ENCODE data around the gene GALNT9.

The GALNT9 gene

DNA sequence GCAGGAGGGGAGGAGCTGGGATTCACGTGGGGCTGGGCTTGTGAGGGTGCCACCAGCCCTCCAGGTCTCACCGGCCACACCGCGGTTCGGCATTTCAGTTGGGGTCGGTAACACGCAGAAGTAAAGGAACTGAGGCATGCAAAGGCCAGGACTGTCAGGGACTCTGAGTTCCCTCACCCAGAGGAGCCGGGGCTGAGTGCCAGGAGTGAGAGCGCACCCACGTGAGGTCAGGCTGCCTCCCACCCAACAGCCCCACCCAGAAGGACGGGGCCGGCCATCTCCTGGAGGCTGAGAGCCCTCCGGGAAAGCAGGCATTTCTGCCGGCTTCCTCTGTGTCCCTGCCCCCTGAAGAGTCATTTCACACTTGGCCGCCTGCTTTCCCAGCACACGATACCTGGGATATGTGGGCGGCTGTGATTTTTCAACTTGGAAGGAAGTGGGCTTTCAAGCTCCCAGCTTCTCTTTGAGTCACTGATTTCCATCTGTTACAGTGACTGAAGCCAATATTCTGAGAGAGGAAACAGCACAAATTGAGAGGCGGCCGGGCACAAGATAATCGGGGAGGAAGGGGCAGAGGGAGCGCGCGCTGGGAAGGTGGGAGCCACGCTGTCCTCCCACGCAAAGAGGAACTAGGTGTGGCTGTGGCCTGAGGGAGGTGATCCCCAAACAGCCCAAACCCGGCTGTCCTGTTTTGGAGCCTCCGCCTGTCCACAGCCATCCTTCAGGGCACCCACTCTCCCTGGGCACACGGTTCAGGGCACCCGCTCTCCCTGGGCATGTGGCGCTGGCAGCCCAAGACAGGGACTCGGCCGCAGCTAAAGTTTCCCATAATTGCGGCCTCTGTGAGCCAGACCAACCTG is 19.0 kb downstream of the GALNT9 start:
- Histone ChIP-seq H3K4me3 (ENCODE audit: severe bottlenecking) (no peak overlapping the region), H3K27ac (ENCODE audit: poor library complexity, severe bottlenecking) (no peak overlapping the region), H3K4me1 (ENCODE audit: insufficient read depth, poor library complexity, severe bottlenecking) (no peaks in the 10 kb centered on the region), H3K27me3 (ENCODE audit: insufficient read depth, poor library complexity, severe bottlenecking) (no peaks in the 10 kb centered on the region), H3K9me3 (ENCODE audit: severe bottlenecking) (peaks cover 5% of the 10 kb centered on the region), H3K36me3 (ENCODE audit: low read depth) (no peaks in the 10 kb centered on the region)
- ATAC-seq (ENCODE audit: low read depth) (no peak), DNase-seq (ENCODE audit: low spot score) (peak; percentile 47)
- TF ChIP-seq, protein P1, sequence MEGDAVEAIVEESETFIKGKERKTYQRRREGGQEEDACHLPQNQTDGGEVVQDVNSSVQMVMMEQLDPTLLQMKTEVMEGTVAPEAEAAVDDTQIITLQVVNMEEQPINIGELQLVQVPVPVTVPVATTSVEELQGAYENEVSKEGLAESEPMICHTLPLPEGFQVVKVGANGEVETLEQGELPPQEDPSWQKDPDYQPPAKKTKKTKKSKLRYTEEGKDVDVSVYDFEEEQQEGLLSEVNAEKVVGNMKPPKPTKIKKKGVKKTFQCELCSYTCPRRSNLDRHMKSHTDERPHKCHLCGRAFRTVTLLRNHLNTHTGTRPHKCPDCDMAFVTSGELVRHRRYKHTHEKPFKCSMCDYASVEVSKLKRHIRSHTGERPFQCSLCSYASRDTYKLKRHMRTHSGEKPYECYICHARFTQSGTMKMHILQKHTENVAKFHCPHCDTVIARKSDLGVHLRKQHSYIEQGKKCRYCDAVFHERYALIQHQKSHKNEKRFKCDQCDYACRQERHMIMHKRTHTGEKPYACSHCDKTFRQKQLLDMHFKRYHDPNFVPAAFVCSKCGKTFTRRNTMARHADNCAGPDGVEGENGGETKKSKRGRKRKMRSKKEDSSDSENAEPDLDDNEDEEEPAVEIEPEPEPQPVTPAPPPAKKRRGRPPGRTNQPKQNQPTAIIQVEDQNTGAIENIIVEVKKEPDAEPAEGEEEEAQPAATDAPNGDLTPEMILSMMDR (IDR thresholded peaks at IDR 0.05; ENCODE audit: poor library complexity, severe bottlenecking), result no peak

DNA sequence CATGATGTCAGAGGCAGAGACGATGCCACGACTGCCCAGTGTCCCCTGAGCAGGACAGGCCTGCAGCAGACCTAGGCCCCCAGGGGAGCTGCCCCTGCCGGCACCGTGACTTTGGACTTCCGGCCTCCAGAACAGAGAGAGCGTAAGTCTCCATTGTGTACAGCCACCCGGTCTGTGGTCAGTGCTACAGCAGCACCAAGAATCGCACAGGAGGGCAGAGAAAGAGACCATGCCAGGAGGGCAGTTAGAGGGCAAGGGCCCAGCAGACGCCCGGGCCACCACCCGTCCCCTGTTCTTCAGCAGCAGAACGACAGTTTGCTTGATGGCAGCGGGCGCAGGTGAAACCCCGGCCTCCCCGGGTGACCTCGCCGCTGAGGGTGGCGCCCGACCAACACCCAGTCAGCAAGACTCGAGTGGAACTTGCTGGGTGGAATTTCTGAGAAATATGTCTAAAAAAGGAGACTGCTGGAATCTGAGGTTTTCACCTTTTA is 19.7 kb downstream of the GALNT9 start:
- peak; percentile 46 for DNase-seq (ENCODE audit: low spot score)
- no peak for ATAC-seq (ENCODE audit: low read depth)
- H3K27ac ChIP-seq (ENCODE audit: poor library complexity, severe bottlenecking), result no peak overlapping the region

DNA sequence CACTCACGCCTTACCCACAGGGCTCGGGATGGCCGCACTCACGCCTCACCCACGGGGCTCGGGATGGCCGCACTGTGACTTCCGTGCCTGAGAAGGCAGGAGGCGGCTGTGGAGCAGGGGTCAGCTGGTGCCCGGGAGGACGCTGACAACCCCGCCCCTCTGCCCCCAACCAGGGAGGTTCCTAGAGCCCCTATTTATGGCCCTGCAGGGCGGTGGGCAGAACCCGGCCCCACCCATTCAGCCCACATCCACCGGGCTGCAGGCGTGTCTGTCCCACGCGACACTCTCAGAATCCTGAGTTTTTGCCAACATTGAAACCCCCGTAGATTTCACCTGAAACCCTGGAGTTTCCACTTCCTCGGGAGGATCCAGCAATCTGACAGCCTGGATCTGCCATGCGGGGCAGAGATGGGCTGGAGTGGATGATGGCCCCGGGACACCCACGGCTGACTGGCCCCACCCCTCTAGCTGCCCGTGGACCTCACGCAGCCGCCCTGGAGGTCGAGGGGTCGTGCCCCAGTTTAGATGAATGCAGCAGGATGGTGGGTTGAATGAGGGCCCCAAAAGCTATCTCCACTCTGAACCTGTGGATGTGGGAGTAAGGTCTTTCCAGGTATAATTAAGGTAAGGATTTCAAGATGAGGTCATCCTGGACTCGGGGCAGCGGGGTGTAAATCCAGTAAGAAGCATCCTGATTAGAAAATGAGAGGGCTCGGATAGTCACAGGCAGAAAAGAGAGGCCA is 20.4 kb downstream of the GALNT9 start:
- ATAC-seq (ENCODE audit: low read depth) (no peak), DNase-seq (ENCODE audit: low spot score) (peak; percentile 52)
- TF ChIP-seq, protein P1 (IDR thresholded peaks at IDR 0.05; ENCODE audit: poor library complexity, severe bottlenecking), result no peak
- H3K4me3 ChIP-seq (ENCODE audit: severe bottlenecking), result no peak overlapping the region
- no peak overlapping the region for H3K27ac ChIP-seq (ENCODE audit: poor library complexity, severe bottlenecking)
- H3K9me3 ChIP-seq (ENCODE audit: severe bottlenecking), result peaks cover 5% of the 10 kb centered on the region
- H3K36me3 ChIP-seq (ENCODE audit: low read depth), result no peaks in the 10 kb centered on the region
- no peaks in the 10 kb centered on the region for H3K4me1 ChIP-seq (ENCODE audit: insufficient read depth, poor library complexity, severe bottlenecking)
- no peaks in the 10 kb centered on the region for H3K27me3 ChIP-seq (ENCODE audit: insufficient read depth, poor library complexity, severe bottlenecking)

More for the DNA sequence above, 19.7 kb downstream of the GALNT9 start:
- H3K9me3 ChIP-seq (ENCODE audit: severe bottlenecking), result peaks cover 5% of the 10 kb centered on the region
- no peaks in the 10 kb centered on the region for H3K27me3 ChIP-seq (ENCODE audit: insufficient read depth, poor library complexity, severe bottlenecking)
- no peaks in the 10 kb centered on the region for H3K36me3 ChIP-seq (ENCODE audit: low read depth)
- TF ChIP-seq, protein P1 (IDR thresholded peaks at IDR 0.05; ENCODE audit: poor library complexity, severe bottlenecking), result no peak
- no peaks in the 10 kb centered on the region for H3K4me1 ChIP-seq (ENCODE audit: insufficient read depth, poor library complexity, severe bottlenecking)
- no peak overlapping the region for H3K4me3 ChIP-seq (ENCODE audit: severe bottlenecking)

DNA sequence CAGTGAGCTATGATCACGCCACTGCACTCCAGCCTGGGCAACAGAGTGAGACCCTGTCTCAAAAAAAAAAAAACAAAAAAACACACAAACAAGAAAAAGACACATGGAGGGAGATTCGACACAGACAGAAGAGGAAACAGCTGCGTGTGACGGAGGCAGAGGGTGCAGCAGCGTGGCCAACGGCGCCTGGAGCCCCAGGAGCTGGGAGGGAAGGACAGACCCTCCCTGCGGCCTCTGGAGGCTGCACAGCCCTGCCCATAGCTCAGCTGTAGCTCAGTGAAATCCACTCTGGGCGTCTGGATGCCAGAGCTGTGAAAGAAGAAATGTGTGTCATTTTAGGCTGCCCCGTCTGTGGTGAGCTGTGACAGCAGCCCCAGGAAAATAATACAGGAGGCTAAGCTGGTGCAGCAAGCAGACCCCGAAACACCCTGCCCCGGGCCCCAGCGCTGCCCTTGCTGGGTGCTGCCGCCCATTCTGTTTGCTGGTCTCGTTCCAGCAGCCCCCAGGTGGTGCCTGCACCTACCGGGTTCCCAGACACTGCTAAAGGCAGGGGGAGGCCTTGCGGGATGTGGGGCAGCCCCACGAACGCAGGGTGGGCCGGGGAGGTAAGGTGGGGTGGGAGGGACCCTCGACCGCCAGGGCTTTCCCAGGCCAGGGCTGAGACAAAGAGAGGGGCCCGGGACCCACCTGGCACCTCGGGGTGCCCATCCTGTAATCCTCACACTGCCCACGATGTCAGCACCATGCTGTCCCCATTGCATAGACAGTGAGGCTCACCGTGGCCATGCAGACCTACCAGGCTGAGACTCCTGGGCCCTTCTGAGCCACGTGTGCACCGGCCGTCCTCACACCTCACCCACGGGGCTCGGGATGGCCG is 21.2 kb downstream of the GALNT9 start:
- no peaks in the 10 kb centered on the region for H3K4me1 ChIP-seq (ENCODE audit: insufficient read depth, poor library complexity, severe bottlenecking)
- no peak overlapping the region for H3K27ac ChIP-seq (ENCODE audit: poor library complexity, severe bottlenecking)
- H3K4me3 ChIP-seq (ENCODE audit: severe bottlenecking), result no peak overlapping the region
- no peaks in the 10 kb centered on the region for H3K36me3 ChIP-seq (ENCODE audit: low read depth)
- TF ChIP-seq, protein P1 (IDR thresholded peaks at IDR 0.05; ENCODE audit: poor library complexity, severe bottlenecking), result no peak
- no peaks in the 10 kb centered on the region for H3K27me3 ChIP-seq (ENCODE audit: insufficient read depth, poor library complexity, severe bottlenecking)
- ATAC-seq (ENCODE audit: low read depth) (no peak), DNase-seq (ENCODE audit: low spot score) (peak; percentile 34)
- H3K9me3 ChIP-seq (ENCODE audit: severe bottlenecking), result peaks cover 5% of the 10 kb centered on the region
